GM10248 (cell line): ENCODE data around the gene ZBTB20.
A peak's percentile ranks its signal among the peaks of the same experiment; 100 is the strongest.

Experiments used
- CTCF ChIA-PET: fragments of 300-600 bp; sonication (Branson Sonifier 250); formaldehyde crosslinking; extraction: SDS; loops from one replicate; lab custom pipeline; 2021; ENCODE audit warnings: antibody characterized with exemption; lab: Yijun Ruan, JAX
- POLR2A ChIA-PET: fragments of 350-650 bp; sonication (Branson Sonifier 250); formaldehyde crosslinking; extraction: SDS; loops from one replicate; lab custom pipeline; 2020; ENCODE audit warnings: antibody characterized with exemption; lab: Yijun Ruan, JAX
- DNase-seq: peaks from one replicate; pipeline ENCODE4 v3.0.0; 2012; ENCODE audit errors: extremely low spot score
- CTCF ChIP-seq: IDR thresholded peaks from 2 replicates; pipeline ENCODE4 v1.5.1; 2012; ENCODE audit warnings: mild to moderate bottlenecking, low read depth; ENCODE audit errors: extremely low read depth, missing control alignments, control extremely low read depth

The ZBTB20 gene

GRCh38 chr3:114408736-114409670, 738.1 kb downstream of the ZBTB20 start:
- POLR2A ChIA-PET: interaction anchor here (0.7 kb wide), 1 partner anchor 90 kb away, joined by 6 read pairs; no protein-coding TSS in a partner anchor

DNA sequence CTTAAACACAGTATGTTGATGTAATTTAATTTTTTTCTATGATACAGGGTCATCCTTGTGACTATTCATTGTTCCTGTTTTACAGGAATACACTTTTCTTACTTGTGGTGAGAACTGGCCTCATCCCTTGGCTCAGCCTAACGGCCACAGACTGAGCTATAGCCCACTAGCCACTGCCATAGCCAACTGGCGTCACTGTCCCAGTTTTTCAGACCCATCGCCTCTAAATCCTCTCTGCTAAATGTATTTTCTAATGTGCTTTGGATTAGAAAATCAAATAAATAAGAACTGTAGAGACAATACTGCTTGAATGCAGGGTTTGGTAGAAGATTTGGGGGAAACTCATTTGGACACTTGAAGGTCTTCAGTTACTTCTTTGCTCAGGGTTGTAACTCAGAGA, 740.2 kb downstream of the ZBTB20 start:
- ChIA-PET CTCF (interaction anchor here (1.3 to 5.4 kb wide), 3 partner anchors 12 to 14 kb away, joined by 4 to 29 read pairs (median 7); no protein-coding TSS in a partner anchor), POLR2A (no interaction called here)
- TF ChIP-seq CTCF: no peak
- DNase-seq: no peak

More at GRCh38 chr3:114408736-114409670, 738.1 kb downstream of the ZBTB20 start:
- CTCF ChIA-PET: interaction anchor here (0.7 to 3.6 kb wide), 12 partner anchors 10 to 565 kb away, joined by 3 to 26 read pairs (median 4); no protein-coding TSS in a partner anchor
- no peak for TF ChIP-seq CTCF
- DNase-seq: no peak

DNA sequence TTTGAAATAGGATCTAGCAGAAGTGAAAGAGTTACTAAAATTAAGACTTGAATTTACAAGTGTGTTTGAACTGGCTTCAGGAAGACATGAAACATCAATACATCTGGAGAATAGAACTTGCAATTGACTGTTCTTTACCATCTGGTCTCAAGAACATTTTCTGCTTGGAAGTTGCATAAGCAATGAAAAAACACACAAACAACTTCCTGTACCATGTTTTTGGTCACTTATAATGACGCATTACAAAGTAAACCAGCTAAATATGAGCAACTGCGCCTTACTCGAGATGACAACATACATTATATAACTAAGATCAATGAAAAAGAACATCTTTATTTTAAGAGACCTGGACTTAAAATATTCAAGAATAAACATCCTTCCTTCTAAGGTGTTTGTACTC, 740.8 kb downstream of the ZBTB20 start:
- ChIA-PET POLR2A (no interaction called here), CTCF (interaction anchor here (1.3 to 5.4 kb wide), 4 partner anchors 12 to 22 kb away, joined by 4 to 29 read pairs (median 18); no protein-coding TSS in a partner anchor)
- TF ChIP-seq CTCF: no peak
- no peak for DNase-seq

GRCh38 chr3:114405202-114405990, 741.7 kb downstream of the ZBTB20 start:
- peak; percentile 7 for DNase-seq
- no peak for TF ChIP-seq CTCF
- CTCF ChIA-PET: interaction anchor here (1.3 to 5.4 kb wide), 6 partner anchors 9 to 26 kb away, joined by 4 to 29 read pairs (median 14); no protein-coding TSS in a partner anchor
- POLR2A ChIA-PET: no interaction called here

GRCh38 chr3:114404590-114404989, 742.5 kb downstream of the ZBTB20 start:
- ChIA-PET CTCF (interaction anchor here (1.3 to 5.4 kb wide), 6 partner anchors 10 to 25 kb away, joined by 4 to 29 read pairs (median 14); no protein-coding TSS in a partner anchor), POLR2A (no interaction called here)
- TF ChIP-seq CTCF: no peak

GRCh38 chr3:114402838-114403237, 744.2 kb downstream of the ZBTB20 start:
- POLR2A ChIA-PET: no interaction called here
- no peak for DNase-seq
- CTCF ChIA-PET: interaction anchor here (0.9 to 5.4 kb wide), 3 partner anchors 9 to 16 kb away, joined by 3 to 29 read pairs (median 4); no protein-coding TSS in a partner anchor
- no peak for TF ChIP-seq CTCF

More at GRCh38 chr3:114404590-114404989, 742.5 kb downstream of the ZBTB20 start:
- no peak for DNase-seq
